ENCODE measurements around the gene FKBP11.

GRCh38 chr12:48910196-48910595 lies 15.1 kb downstream of the FKBP11 start:
- TF ChIP-seq EP300 (IDR thresholded peaks at IDR 0.05): no peak
- no peak for TF ChIP-seq CTCF (IDR thresholded peaks at IDR 0.05)
